HepG2 (cell line): ENCODE data around the gene CIROP. TPM values are rescaled to one million over a fixed set of nuclear protein-coding genes. Genes with fewer than 3 reads are reported as not detected.
A peak's percentile ranks its signal among the peaks of the same experiment; 100 is the strongest.

ENCODE experiments used
- ATAC-seq: fragments of 200-7000 bp; cut with Tn5 transposase; 3 replicates; pipeline ENCODE4 v1.9.1; 2020; ENCODE audit warnings: mild to moderate bottlenecking, moderate library complexity
- BruUV-seq: library from RNA; stranded (reverse); fragments of 400-500 nt; replicated peaks from 2 replicates; lab custom pipeline; 2021; lab: Mats Ljungman, UMichigan
- CTCF ChIA-PET: fragments of 300-600 bp; formaldehyde crosslinking; extraction: SDS; loops from one replicate; lab custom pipeline; 2021; ENCODE audit warnings: low total read pairs, inconsistent platforms, low intra/inter-chr PET ratio; lab: Yijun Ruan, JAX
- POLR2A ChIA-PET: fragments of 350-600 bp; sonication (Branson Sonifier 250); formaldehyde crosslinking; loops from one replicate; lab custom pipeline; 2020; ENCODE audit warnings: antibody characterized with exemption, inconsistent platforms; lab: Yijun Ruan, JAX
- DNase-seq: peaks from one replicate; pipeline ENCODE4 v3.0.0-alpha.2; 2015; ENCODE audit warnings: low spot score
- FAIRE-seq: peaks from 3 replicates; lab custom pipeline; 2011; peaks lifted over from hg19 to GRCh38; lab: Jason Lieb, UNC
- H2AFZ ChIP-seq: one replicate; pipeline ENCODE4 v1.6.1; 2011; ENCODE audit warnings: low read length, inconsistent platforms
- H3K27ac ChIP-seq: fragments of 300-600 bp; 3 replicates; pipeline ENCODE4 v1.8.0; 2011; ENCODE audit warnings: mixed run types, mild to moderate bottlenecking, mixed read lengths, low read length, inconsistent platforms; ENCODE audit not compliant: insufficient read depth; ENCODE audit errors: extremely low read length
- H3K27me3 ChIP-seq, 2 experiments: fragments of 200-600 bp in 1 of 2; 2 replicates in 1 of 2; 3 replicates in 1 of 2; pipeline versions ENCODE4 v1.6.0 to v1.8.0; 2011; ENCODE audit warnings: low read length in 2 of 2, mild to moderate bottlenecking in 2 of 2, moderate library complexity in 2 of 2, inconsistent platforms in 1 of 2; ENCODE audit not compliant: insufficient read depth in 2 of 2, control insufficient read depth in 1 of 2
- H3K36me3 ChIP-seq, 2 experiments: fragments of 200-600 bp in 1 of 2; replicated peaks in 1 of 2; 2 replicates in 1 of 2; 3 replicates in 1 of 2; pipeline versions ENCODE4 v1.5.1 to v1.8.0; 2011; ENCODE audit warnings: low read length in 2 of 2, inconsistent platforms in 1 of 2; ENCODE audit not compliant: insufficient read depth in 2 of 2, control insufficient read depth in 1 of 2
- H3K4me1 ChIP-seq: 2 replicates; pipeline ENCODE4 v1.5.1; 2012; ENCODE audit warnings: low read length, inconsistent platforms; ENCODE audit not compliant: insufficient read depth
- H3K4me2 ChIP-seq: 2 replicates; pipeline ENCODE4 v1.6.0; 2011; ENCODE audit warnings: low read depth, low read length, inconsistent platforms
- H3K4me3 ChIP-seq, 3 experiments: fragments of 200-600 bp in 1 of 3; sonication (generic), shearing (Covaris generic) in 1 of 3; replicated peaks in 1 of 3; 2 replicates each; pipeline ENCODE4 v1.5.1; 2011 to 2016; ENCODE audit warnings: low read length in 3 of 3, inconsistent platforms in 2 of 3, low read depth in 2 of 3, mild to moderate bottlenecking in 2 of 3, control low read depth in 1 of 3, mixed read lengths in 1 of 3; ENCODE audit not compliant: insufficient read depth in 1 of 3
- H3K79me2 ChIP-seq: one replicate; pipeline ENCODE4 v1.6.1; 2011; ENCODE audit warnings: low read length, inconsistent platforms; ENCODE audit not compliant: insufficient read depth
- H3K9ac ChIP-seq: 2 replicates; pipeline ENCODE4 v1.6.0; 2011; ENCODE audit warnings: mild to moderate bottlenecking, low read depth, low read length, inconsistent platforms; ENCODE audit not compliant: insufficient read depth
- H3K9me3 ChIP-seq: 2 replicates; pipeline ENCODE4 v1.5.1; 2012; ENCODE audit warnings: mild to moderate bottlenecking, low read length
- H4K20me1 ChIP-seq: 2 replicates; pipeline ENCODE4 v1.6.0; 2011; ENCODE audit warnings: inconsistent platforms, mild to moderate bottlenecking, low read length, moderate library complexity; ENCODE audit not compliant: insufficient read depth
- ARID4A ChIP-seq: sonication (generic); formaldehyde crosslinking; IDR thresholded peaks from 2 replicates; pipeline ENCODE4 v1.5.0; 2020; ENCODE audit warnings: mild to moderate bottlenecking, missing genetic modification reagents, borderline replicate concordance
- ARNT2 ChIP-seq: sonication (generic); formaldehyde crosslinking; IDR thresholded peaks from 2 replicates; pipeline ENCODE4 v1.8.0; 2022; ENCODE audit warnings: mild to moderate bottlenecking, low read depth, missing genetic modification reagents, moderate library complexity
- EED ChIP-seq: sonication (generic); formaldehyde crosslinking; IDR thresholded peaks from 2 replicates; pipeline ENCODE4 v1.5.0; 2020; ENCODE audit warnings: mild to moderate bottlenecking, missing genetic modification reagents
- FOXO4 ChIP-seq: sonication (generic); formaldehyde crosslinking; conservative IDR thresholded peaks from 2 replicates; pipeline ENCODE4 v1.8.1; 2023; ENCODE audit warnings: missing genetic modification reagents
- LBX2 ChIP-seq: sonication (generic); formaldehyde crosslinking; IDR thresholded peaks from 2 replicates; pipeline ENCODE4 v1.5.0; 2020; ENCODE audit warnings: missing genetic modification reagents, mild to moderate bottlenecking, borderline replicate concordance
- POLR2G ChIP-seq: fragments of 200-400 bp; formaldehyde crosslinking; IDR thresholded peaks from 2 replicates; pipeline ENCODE4 v1.6.1; 2018; ENCODE audit warnings: mild to moderate bottlenecking, low read depth, low read length, moderate library complexity
- RBM22 ChIP-seq: fragments of 200-400 bp; formaldehyde crosslinking; optimal IDR thresholded peaks from 2 replicates; pipeline ENCODE3; 2017; ENCODE audit warnings: mild to moderate bottlenecking, low read length, moderate library complexity
- ZNF138 ChIP-seq: sonication (generic); formaldehyde crosslinking; IDR thresholded peaks from 2 replicates; pipeline ENCODE4 v1.5.0; 2020; ENCODE audit warnings: mild to moderate bottlenecking, low read depth, missing genetic modification reagents
- ZNF570 ChIP-seq: sonication (generic); formaldehyde crosslinking; IDR thresholded peaks from 2 replicates; pipeline ENCODE4 v1.4.0; 2020; ENCODE audit warnings: mild to moderate bottlenecking, missing genetic modification reagents, borderline replicate concordance
- WGBS: methylation state at CpG from one replicate; pipeline ENCODE4 v1.1.6; 2017; ENCODE audit warnings: low lambda C conversion rate; 5-methylcytosine and 5-hydroxymethylcytosine counted together
- in situ Hi-C: cut with HindIII; loops from 2 replicates; pipeline ENCODE4 v1.10.0; 2017; ENCODE audit warnings: low pct_unique_long_range_greater_than_20kb; ENCODE audit not compliant: extremely low pct_ligation_motif_present
- intact Hi-C: fragments of 100-400 bp; cut with micrococcal nuclease; formaldehyde crosslinking; loops from one replicate; pipeline ENCODE4 v1.10.0; 2022; ENCODE audit not compliant: unreplicated experiment
- polyA plus RNA-seq, 8 experiments: library from polyadenylated mRNA; depleted of rRNA in 3 of 8; stranded (reverse) in 7 of 8; unstranded in 1 of 8; fragments of >200 nt; fragmentation: Illumina TruSeq in 4 of 8; extraction: Trizol in 4 of 8; gene quantifications; 2 replicates each; pipeline versions ENCODE4 v1.2.1 to v1.2.3, GENCODE V29; 2011 to 2016; ENCODE audit warnings: low read depth in 4 of 8, missing spikeins in 1 of 8, mixed read lengths in 1 of 8; ENCODE audit not compliant: insufficient read depth in 1 of 8
- total RNA-seq, 5 experiments: library from RNA; depleted of rRNA; stranded (reverse); fragments of >200 nt; fragmentation: Illumina TruSeq; extraction: Trizol; gene quantifications; 2 replicates each; pipeline ENCODE4 v1.2.3, GENCODE V29; 2016; ENCODE audit warnings: low read depth in 1 of 5

The CIROP gene
- total and polyA plus RNA-seq, 2 of the 13 experiments (the other 11 are each of a cell fraction or from before 2014, with no cell fraction given), result 0.07 TPM; not detected in 1

GRCh38 chr14:23099212-23099861 lies 5.5 kb downstream of the CIROP start:
- no peaks in the 10 kb centered on the region for H3K9me3 ChIP-seq
- peaks cover 28% of the 10 kb centered on the region for H3K4me1 ChIP-seq
- H2AFZ ChIP-seq, result no peak overlapping the region
- ATAC-seq (no peak), FAIRE-seq (no peak), DNase-seq (no peak)
- no peak overlapping the region for H3K4me3 ChIP-seq
- BruUV-seq, result no TSS peak
- H3K9ac ChIP-seq, result no peak overlapping the region
- CTCF ChIA-PET, result no interaction called here
- intact Hi-C loops, result loop anchor here (10.0 kb wide), 1 partner anchor 1015 kb away; the partner anchor contains the start of genes DCAF11 and NRL
- peaks cover 12 to 24% of the 10 kb centered on the region in 2 experiments for H3K36me3 ChIP-seq
- no peak overlapping the region for H3K4me2 ChIP-seq
- in situ Hi-C loops, result no loop called here
- H3K27ac ChIP-seq, result no peak overlapping the region
- TF ChIP-seq EED (no peak), LBX2 (CRISPR knock-in tag) (0 out of 2 replicates have a peak, but pooled peaks have one; percentile 48), ARID4A (CRISPR knock-in tag) (no peak), ZNF570 (CRISPR knock-in tag) (no peak), ZNF138 (no peak), FOXO4 (CRISPR knock-in tag) (no peak), POLR2G (peak; percentile 47; the same call in 1 of the 2 replicates), RBM22 (peak; percentile 84), ARNT2 (CRISPR knock-in tag) (no peak)
- POLR2A ChIA-PET, result no interaction called here
- 98% methylated on average over 10 of the region's 10 CpGs for WGBS
- peaks cover 34% of the 10 kb centered on the region for H3K79me2 ChIP-seq
- peaks cover 3% of the 10 kb centered on the region for H4K20me1 ChIP-seq
- peaks cover 8 to 34% of the 10 kb centered on the region in 2 experiments for H3K27me3 ChIP-seq
